ENCODE measurements around the gene MAD1L1.

DNA sequence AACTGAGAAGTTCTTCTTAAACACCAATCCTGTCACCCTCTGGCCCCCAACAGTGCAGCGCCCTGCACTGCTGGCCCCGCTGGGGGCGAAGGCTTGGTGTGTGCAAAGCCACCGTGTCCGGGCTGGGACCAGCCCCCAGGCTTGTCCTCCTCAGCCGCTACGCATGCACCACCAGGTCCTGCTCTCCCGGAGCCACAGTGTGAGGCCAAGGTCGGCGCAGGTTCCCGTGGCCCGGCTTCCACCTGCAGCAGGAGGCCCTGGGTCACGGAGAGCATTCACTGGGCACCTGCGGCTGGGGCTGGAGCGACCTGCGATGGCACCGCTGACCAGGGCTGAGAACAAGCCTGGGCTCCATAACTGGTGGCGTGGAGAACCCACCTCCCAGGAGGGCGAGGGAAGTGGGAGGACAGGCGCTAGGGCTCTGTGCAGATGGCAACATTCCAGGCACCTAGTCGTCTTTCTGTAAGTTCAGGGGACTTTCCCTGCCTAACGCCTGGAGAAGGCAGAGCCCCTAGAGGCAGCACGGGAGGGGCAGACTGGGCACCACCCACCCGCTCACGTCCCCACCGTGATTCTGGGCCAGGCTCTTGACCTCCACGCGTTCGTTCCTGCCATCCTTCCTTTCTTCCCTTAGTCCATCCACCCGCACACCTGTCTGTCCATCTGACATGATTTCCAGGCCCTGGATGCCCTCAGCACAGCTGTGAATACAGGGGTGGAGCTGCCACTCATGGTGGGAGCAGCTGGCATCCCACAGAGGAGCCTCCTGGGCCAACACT, 291.1 kb downstream of the MAD1L1 start:
- TF ChIP-seq, protein P1, sequence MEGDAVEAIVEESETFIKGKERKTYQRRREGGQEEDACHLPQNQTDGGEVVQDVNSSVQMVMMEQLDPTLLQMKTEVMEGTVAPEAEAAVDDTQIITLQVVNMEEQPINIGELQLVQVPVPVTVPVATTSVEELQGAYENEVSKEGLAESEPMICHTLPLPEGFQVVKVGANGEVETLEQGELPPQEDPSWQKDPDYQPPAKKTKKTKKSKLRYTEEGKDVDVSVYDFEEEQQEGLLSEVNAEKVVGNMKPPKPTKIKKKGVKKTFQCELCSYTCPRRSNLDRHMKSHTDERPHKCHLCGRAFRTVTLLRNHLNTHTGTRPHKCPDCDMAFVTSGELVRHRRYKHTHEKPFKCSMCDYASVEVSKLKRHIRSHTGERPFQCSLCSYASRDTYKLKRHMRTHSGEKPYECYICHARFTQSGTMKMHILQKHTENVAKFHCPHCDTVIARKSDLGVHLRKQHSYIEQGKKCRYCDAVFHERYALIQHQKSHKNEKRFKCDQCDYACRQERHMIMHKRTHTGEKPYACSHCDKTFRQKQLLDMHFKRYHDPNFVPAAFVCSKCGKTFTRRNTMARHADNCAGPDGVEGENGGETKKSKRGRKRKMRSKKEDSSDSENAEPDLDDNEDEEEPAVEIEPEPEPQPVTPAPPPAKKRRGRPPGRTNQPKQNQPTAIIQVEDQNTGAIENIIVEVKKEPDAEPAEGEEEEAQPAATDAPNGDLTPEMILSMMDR (IDR thresholded peaks at IDR 0.05; ENCODE audit: control extremely low read depth in 1 of 3, insufficient read depth in 1 of 3, low read depth in 1 of 3, low read length in 3 of 3), result no peak
- TF ChIP-seq, protein P2, sequence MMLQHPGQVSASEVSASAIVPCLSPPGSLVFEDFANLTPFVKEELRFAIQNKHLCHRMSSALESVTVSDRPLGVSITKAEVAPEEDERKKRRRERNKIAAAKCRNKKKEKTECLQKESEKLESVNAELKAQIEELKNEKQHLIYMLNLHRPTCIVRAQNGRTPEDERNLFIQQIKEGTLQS (IDR thresholded peaks at IDR 0.05; ENCODE audit: insufficient read depth, low read depth, low read length), result no peak
- TF ChIP-seq RAD21 (IDR thresholded peaks at IDR 0.05 in 1 of 2, conservative IDR thresholded peaks at IDR 0.05 in 1 of 2; ENCODE audit: low read depth in 2 of 2, low read length in 2 of 2), result no peak
- TF ChIP-seq, protein P3, sequence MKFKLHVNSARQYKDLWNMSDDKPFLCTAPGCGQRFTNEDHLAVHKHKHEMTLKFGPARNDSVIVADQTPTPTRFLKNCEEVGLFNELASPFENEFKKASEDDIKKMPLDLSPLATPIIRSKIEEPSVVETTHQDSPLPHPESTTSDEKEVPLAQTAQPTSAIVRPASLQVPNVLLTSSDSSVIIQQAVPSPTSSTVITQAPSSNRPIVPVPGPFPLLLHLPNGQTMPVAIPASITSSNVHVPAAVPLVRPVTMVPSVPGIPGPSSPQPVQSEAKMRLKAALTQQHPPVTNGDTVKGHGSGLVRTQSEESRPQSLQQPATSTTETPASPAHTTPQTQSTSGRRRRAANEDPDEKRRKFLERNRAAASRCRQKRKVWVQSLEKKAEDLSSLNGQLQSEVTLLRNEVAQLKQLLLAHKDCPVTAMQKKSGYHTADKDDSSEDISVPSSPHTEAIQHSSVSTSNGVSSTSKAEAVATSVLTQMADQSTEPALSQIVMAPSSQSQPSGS (IDR thresholded peaks at IDR 0.05; ENCODE audit: low read length), result no peak
- no peak for TF ChIP-seq POLR2A (IDR thresholded peaks at IDR 0.05; ENCODE audit: control extremely low read depth in 1 of 2, low read depth in 2 of 2, low read length in 2 of 2)
- no peak for TF ChIP-seq CHD1 (IDR thresholded peaks at IDR 0.05; ENCODE audit: low read depth, low read length)
- TF ChIP-seq SIN3A (conservative IDR thresholded peaks at IDR 0.05 in 1 of 2, IDR thresholded peaks at IDR 0.05 in 1 of 2; ENCODE audit: low read depth in 1 of 2, low read length in 2 of 2), result no peak
- TF ChIP-seq PHF8 (conservative IDR thresholded peaks at IDR 0.05; ENCODE audit: low read depth, low read length), result no peak
- no peak for TF ChIP-seq EZH2 (IDR thresholded peaks at IDR 0.05; ENCODE audit: low read depth, low read length, severe bottlenecking)
- no peak for TF ChIP-seq POLR2AphosphoS5 (IDR thresholded peaks at IDR 0.05; ENCODE audit: low read depth, low read length)
- no peak for TF ChIP-seq EGR1 (IDR thresholded peaks at IDR 0.05; ENCODE audit: borderline replicate concordance, low read depth, low read length)
- TF ChIP-seq, protein P4, sequence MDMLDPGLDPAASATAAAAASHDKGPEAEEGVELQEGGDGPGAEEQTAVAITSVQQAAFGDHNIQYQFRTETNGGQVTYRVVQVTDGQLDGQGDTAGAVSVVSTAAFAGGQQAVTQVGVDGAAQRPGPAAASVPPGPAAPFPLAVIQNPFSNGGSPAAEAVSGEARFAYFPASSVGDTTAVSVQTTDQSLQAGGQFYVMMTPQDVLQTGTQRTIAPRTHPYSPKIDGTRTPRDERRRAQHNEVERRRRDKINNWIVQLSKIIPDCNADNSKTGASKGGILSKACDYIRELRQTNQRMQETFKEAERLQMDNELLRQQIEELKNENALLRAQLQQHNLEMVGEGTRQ (IDR thresholded peaks at IDR 0.05; ENCODE audit: low read length), result no peak
- TF ChIP-seq CEBPB (IDR thresholded peaks at IDR 0.05; ENCODE audit: low read depth, low read length), result no peak
- TF ChIP-seq RNF2 (IDR thresholded peaks at IDR 0.05; ENCODE audit: borderline replicate concordance, low read depth, low read length, missing control alignments, poor library complexity, severe bottlenecking), result no peak
